D341Med (cell line): ENCODE results near the gene ANKRD30BL.
"Not testable (repeated sequence)": the region's sequence is repeated elsewhere in the genome, so short reads cannot be mapped to it uniquely, and the experiment has no call there.

Source experiments
- DNase-seq: peaks from one replicate; pipeline ENCODE4 v3.0.0; 2012; ENCODE audit warnings: low spot score

Gene ANKRD30BL, protein sequence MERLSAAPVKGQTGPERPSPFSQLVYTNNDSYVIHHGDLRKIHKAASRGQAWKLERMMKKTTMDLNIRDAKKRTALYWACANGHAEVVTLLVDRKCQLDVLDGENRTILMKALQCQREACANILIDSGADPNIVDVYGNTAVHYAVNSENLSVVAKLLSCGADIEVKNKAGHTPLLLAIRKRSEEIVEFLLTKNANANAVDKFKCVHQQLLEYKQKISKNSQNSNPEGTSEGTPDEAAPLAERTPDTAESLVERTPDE

DNA sequence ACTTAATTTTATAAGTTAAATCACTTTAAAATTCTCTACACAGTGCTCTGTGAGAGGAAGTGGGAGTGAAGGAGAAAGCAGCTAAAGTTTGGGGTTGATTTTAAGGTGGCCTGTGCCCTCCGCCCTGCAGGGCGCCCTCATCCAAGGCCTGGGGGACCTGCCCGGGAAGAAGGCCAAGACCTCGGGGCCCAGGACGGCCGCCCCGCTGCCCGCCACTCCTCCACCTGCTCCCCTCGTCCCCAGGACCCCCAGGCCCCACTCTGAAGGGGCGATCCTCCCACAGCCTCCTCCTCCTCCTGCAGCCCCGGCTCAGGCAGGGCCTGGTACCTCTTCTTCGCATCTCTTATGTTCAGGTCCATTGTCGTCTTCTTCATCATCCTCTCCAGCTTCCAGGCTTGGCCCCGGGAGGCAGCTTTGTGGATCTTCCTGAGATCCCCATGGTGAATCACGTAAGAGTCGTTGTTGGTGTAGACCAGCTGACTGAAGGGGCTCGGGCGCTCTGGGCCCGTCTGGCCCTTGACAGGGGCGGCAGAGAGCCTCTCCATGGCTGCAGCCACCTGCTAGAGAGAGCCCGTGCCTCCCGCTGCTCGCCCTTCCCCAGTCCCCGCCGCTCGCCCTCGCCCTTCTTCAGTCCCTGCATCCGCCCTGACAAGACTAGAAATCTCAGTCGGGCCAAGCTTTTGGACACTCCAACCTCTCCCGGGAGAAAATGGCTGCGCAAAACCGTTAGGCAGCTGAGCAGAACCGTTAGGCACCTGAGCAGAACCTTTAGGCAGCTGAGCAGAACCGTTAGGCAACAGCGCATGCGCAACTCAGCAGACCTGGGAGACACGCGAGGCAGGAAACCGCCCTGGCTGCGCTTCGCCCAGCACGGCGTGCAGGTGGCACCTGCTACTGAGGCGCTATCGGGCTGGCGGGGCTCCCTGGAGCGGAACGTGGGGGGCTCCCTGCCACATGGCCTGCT, at the start of gene ANKRD30BL:
TSS of gene ANKRD30BL (minus strand) at position 792 of the 964 bp plus-strand sequence. CDS start at position 545, 247 bp downstream.
- DNase-seq = peak; percentile 0

DNA sequence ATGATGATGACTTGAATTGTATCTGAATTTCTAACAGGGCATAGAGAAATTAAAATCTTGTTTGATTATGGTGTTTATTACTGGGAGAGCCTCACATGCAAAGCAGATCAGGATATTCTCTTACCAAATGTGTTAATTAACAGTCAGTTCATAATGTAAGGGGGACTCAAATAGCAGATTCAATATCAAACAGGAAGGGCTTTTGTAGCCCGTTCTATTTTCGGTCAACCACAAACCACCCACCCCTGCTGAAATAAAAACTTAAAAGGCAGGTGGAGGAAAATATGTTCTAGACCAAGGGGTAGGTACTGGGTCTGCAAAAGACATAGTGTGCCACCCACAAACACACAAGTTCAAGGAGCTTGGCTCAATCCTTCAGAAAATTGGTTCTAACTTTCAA, 41.1 kb upstream of the ANKRD30BL start:
- DNase-seq = not testable (repeated sequence)

DNA sequence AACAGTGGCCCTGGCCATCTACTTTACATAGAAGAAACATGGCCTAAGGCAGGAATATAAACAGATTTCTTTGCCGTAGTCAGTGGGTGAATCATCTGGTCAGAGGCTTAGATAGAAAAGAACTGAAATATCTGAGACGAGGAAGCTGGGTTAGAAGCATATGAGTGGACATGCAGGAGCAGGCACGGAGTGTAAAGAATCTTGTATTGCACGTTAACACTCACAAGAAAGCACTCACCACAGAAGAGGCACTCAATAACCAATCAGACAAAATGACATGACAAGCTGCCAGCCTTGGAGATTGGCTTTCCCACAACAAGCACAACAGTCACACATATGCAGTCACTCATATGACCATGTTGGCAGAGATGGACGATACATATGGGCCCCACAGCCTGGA, 31.1 kb upstream of the ANKRD30BL start:
- DNase-seq = not testable (repeated sequence)

DNA sequence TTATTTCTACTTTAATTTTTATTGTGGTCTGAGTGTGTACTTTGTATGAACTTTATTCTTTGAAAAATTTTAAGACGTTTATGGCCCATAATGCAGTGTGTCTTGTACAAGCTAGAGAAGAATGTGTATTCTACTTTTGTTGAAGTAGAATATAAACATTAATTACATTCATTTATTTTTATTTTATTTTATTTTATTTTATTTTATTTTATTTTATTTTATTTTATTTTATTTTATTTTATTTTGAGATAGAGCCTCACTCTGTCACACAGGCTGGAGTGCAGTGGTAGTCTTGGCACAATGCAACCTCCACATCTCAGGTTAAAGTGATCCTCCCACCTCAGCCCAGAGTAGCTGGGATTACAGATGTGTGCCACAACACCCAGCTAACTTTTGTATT, 5.3 kb upstream of the ANKRD30BL start:
- not testable (repeated sequence) for DNase-seq

DNA sequence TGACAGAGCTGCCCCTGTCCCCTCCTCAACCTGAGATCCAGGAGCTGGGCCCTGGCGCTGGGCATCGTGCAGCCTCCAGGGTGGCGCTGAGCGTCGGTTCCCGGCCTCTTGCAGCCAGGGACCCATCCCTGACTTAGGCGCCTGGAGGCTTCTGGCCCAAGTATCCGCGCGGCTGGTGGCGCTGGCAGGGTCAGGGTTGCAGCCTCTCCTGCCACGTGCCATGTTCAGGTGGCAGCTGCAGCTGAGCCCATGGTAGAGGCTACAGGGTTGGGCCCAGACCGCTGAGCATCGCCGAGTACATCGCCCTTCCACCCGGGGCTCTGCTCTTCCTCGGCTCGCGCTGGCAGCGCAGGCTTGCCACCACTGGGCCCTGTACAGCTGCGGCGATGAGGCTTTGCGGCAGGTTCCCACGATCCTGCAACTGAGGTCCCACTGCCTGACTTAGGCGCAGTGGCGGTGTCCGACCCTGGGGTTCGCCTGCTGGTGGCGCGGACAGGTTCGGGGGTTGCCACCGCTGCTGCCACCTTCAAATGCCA, 441 bp upstream of the ANKRD30BL start:
- DNase-seq = not testable (repeated sequence)

DNA sequence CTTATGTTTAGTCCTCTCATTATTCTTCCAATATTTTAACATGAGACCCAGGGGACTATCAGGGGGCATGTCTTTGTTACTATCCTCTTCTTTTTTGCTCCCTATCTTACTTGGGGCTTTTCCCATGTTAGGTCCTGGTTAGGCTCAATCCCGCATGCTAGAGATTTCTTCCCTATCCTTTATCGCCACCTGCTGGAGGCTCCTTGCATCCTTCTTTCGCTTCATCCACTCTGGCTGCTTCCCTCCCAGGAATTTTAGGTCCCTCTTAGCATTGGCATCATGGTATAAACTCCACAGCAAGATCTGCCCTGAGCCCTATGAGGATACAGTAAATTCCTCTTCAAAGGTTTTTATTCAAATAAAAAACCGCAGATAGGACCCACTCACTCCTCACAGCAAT, 15.0 kb downstream of the ANKRD30BL start:
- peak; percentile 2 for DNase-seq
